Activated effector memory CD4-positive, alpha-beta T cell treated with Interleukin-2 at 50 U/mL for 16 hours (primary cell): ENCODE measurements around the gene BCL7B.
"Not testable (repeated sequence)": the region's sequence is repeated elsewhere in the genome, so short reads cannot be mapped to it uniquely, and the experiment has no call there.

Experiments used
- DNase-seq: peaks from one replicate; pipeline ENCODE4 v3.0.0-alpha.2; 2020

Gene BCL7B

DNA sequence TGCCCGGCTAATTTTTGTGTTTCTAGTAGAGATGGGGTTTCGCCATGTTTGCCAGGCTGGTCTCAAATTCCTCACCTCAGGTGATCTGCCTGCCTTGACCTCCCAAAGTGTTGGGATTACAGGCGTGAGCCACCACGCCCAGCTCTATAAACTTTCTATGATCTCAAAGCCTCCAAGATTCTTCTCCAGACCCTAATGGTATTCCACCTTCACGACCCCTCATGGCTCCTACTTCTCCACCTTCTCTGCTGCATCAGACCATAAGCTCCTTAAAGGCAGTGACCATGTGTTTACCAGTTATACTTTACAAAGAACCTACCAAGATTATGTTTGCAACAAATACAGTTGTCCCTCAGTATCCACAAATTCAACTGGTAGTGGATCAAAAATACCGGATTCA lies 25.3 kb downstream of the BCL7B start:
- no peak for DNase-seq

GRCh38 chr7:73530800-73531199 lies 26.7 kb downstream of the BCL7B start:
- no peak for DNase-seq

DNA sequence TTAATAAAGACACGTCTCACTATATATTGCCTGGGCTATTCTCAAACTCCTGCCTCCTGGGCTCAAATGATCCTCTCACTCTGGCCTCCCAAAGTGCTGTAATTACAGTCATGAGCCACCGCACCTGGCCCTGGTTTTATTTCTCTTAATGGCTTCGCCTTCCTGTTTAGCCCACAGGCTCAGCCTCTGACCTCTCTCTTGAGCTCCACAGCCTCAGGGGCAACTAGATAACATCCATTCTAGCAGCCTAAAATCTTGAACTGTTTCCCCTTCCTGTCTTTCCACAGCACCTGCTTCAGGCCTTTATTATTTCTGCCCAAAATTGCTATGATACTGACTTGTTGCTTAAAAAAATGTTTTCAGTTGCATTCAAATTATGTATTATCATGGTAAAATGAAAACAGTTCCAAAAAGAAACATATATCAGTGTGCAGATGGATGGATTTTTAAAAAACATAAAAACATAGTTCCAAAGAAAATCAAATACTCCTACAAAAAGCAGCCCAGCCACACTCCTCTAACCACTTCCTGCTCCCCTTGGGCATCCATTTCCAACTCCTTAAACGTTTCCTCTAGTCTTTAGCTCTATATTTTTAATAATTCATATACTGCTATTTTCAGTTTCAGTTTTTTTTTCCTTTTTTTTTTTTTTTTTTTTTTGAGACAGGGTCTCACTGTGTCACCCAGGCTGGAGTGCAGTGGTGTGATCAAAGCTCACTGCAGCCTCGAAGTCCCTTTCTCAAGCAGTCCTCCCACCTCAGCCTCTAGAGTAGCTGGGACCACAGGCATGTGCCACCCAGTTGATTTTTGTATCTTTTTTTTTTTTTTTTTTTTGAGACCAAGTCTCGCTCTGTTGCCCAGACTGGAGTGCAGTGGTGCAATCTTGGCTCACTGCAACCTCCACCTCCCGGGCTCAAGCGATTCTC lies 30.3 kb downstream of the BCL7B start:
- DNase-seq = no peak

DNA sequence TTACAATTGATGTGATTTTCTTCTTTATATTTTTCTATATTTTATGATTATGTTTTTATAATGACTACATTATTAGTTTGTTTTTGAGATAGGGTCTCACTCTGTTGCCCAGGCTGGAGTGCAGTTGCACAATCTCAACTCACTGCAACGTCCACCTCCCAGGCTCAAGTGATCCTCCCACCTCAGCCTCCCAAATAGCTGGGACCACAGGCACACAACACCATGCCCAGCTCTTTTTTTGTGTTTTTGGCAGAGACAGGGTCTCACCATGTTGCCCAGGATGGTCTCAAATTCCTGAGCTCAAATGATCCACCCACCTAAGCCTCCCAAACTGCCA lies 31.4 kb downstream of the BCL7B start:
- DNase-seq = not testable (repeated sequence)

GRCh38 chr7:73522105-73522872 lies 35.2 kb downstream of the BCL7B start, which contains the start of gene BAZ1B:
BAZ1B (minus strand) TSS chr7:73522293; CDS start chr7:73521933, 360 bp downstream.
- DNase-seq = peak; percentile 96

DNA sequence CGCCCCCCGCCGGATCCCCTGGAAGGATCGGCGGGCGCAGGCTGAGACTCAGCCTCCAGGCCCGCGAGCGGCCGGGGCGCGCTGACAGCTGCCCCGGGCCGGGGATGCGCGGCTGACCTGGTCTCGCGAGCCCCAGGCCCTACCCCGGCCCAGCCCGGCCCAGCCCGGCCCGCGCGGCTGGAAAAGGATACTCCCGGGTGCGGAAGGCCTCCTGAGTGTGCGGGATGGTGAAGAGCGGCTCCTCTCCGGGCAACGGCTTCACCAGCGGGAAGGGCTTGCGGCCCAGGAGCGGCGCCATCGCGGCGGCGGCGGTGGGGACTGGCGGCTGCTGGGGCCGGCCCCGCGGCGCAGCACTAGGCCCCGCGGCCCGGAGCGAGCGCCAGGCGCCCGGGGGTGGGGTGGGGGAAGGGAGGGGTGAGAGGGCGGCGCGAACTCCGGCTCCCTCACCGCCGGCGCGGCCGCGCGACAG lies 35.8 kb downstream of the BCL7B start:
- DNase-seq = no peak

- no peak for DNase-seq
Measured at GRCh38 chr7:73520673-73521635, 36.5 kb downstream of the BCL7B start.

DNA sequence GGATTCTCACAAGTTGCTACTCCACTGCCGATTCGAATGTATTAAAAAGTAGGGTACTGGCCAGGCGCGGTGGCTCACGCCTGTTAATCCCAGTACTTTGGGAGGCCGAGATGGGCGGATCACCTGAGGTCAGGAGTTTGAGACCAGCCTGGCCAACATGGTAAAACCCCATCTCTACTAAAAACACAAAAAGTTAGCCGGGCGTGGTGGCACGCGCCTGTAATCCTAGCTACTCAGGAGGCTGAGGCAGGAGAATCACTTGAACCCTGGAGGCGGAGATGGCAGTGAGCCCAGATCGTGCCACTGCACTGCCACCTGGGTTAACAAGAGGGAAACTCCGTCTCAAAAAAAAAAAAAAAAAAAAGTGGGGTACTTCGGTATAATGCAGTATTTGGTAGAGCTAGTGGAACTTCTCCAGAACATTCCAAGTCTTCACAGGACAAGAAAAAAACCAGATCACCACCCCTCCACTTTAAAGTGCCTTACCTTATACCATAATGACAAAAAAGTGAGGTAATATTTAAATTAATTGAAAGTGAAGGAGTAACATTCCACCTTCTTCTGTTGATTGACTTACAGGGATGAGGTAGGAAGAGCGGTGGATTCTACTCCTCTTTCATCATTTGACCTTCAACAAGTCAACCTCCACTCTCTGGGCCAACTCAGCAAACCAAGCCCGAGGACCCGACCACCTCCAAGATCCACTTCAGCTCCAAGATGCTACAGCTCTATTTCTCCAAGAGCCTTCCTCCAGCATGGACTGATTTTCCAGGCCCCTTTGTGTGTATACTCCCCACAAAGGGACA lies 37.4 kb downstream of the BCL7B start:
- peak; percentile 20 for DNase-seq

- DNase-seq = no peak
Measured at GRCh38 chr7:73518470-73518869, 39.0 kb downstream of the BCL7B start.

- no peak for DNase-seq
Measured at GRCh38 chr7:73517241-73517995, 40.1 kb downstream of the BCL7B start.

GRCh38 chr7:73515178-73515577 lies 42.3 kb downstream of the BCL7B start:
- DNase-seq = no peak

GRCh38 chr7:73512018-73512780 lies 45.3 kb downstream of the BCL7B start:
- no peak for DNase-seq

DNA sequence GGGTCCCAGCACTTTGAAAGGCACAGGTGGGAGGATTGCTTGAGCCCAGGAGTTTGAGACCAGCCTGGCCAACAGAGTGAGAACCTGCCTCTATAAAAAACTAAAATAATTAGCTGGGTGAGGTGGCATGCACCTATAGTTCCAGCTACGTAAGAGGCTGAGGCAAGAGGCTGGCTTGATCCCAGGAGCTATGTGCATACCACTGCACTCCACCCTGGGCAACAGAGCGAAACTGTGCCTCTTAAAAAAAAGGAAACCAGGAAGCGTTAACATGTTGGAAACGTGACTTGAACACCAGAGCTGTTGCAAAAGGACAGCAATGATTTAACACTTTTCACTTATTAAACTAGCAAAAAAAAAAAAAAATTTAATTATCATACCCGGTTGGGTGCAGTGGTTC lies 48.0 kb downstream of the BCL7B start:
- no peak for DNase-seq

DNA sequence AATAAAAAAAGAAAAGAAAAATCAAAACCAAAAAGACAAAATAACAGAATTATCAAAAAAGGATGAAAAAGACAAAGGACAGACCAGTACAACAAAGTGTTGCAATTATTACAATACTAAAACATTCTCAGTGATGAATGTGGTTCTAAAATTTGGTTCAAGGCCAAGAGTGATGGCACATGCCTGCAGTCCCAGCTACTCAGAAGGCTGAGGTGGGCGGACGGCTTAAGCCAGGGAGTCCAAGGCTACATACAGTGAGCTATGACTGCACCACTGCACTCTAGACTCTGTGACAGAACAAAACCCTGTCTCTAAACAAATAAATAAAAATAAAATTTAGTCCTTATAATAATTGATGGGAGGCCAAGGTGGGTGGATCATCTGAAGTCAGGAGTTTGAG lies 49.9 kb downstream of the BCL7B start:
- no peak for DNase-seq

- DNase-seq = no peak
Measured at GRCh38 chr7:73504920-73505319, 52.6 kb downstream of the BCL7B start.

DNA sequence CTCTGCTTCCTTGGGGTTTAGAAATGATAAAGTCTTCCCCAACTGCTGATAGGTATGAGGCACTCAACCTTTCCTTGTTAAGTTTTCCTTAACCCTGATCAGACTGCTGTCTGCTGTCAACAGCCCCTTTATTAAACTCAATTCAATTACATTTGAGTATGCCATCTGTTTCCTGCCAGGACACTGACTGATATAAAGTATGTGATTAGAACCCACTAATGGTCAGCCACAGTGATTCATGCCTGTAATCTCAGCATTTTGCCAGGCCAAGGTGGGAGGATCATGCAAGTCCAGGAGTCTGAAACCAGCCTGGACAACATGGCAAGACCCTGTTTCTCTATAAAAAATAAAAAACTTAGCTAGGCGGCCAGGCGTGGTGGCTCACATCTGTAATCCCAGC lies 53.5 kb downstream of the BCL7B start:
- no peak for DNase-seq

DNA sequence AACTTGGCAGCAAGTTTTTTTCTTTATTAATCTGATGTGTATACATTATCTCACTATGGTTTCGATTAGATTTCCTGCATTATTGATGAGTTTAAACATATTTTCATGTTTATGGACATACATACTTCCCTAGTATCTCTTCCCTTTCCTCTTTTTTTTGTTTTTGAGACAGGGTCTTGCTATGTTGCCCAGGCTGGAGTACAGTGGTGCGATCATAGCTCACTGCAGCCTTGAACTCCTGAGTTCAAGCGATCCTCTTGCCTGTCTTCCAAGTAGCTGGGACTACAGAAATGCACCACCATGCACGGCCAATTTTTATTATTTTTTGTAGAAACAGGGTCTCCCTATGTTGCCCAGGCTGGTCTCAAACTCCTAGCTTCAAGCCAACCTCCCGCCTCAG lies 54.3 kb downstream of the BCL7B start:
- no peak for DNase-seq

DNA sequence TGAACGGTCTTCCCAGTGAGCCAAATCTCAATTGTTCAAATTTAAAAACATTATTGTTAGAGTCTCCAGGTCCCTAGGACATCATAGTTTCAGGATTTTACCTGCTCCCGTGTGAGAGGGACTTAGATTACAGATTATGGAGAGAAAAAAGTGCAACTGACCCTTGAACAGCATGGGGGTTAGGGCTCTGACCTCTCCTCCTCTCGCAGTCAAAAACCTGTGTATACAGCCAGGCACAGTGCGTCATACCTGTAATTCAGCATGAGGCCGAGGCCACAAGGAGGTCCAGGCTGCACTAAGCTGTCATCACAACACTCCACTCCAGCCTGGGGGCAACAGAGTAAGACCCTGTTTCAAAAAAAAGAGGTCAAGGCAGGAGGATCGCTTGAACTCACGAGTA lies 60.9 kb downstream of the BCL7B start:
- no peak for DNase-seq

GRCh38 chr7:73495507-73495906 lies 62.0 kb downstream of the BCL7B start:
- DNase-seq = not testable (repeated sequence)

DNA sequence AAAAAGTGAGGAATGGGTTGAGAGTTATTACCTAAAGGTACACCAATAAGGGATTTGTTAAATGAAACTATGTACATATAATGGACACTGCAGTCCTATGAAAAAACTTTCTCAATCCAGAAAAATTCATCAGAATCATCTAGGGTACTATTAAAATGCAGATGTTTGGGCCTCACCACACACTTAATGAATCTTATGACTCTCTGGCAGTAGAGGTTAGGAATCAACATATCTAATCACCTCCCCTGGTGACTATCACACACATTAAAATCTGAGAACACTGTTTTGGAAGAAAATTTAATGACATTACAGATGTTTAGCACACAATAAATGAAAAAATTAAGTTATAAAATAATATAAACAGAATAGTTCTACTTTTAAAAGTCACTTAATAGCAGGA lies 67.5 kb downstream of the BCL7B start:
- no peak for DNase-seq
